K562 (cell line): ENCODE measurements around the gene SMG6. TPM values are rescaled to one million over a fixed set of nuclear protein-coding genes. Genes with fewer than 3 reads are reported as not detected.

ENCODE experiments used
- E2F3 ChIP-seq: fragments of 250-450 bp; sonication (Bioruptor Pico); IDR thresholded peaks from 2 replicates; pipeline ENCODE4 v1.4.0; 2020; ENCODE audit warnings: mild to moderate bottlenecking
- EGR1 ChIP-seq: fragments of 450-650 bp; conservative IDR thresholded peaks from 2 replicates; pipeline ENCODE4 v1.6.1; 2017; ENCODE audit warnings: mild to moderate bottlenecking
- GABPB1 ChIP-seq: sonication (generic); formaldehyde crosslinking; IDR thresholded peaks from 2 replicates; pipeline ENCODE4 v1.8.0; 2022; ENCODE audit warnings: mild to moderate bottlenecking, missing genetic modification reagents
- HDAC8 ChIP-seq: fragments of 450-650 bp; IDR thresholded peaks from 2 replicates; pipeline ENCODE4 v1.6.1; 2016; ENCODE audit warnings: mild to moderate bottlenecking, missing genetic modification characterization, moderate library complexity, missing compliant biosample characterization
- NR2C2 ChIP-seq, 2 experiments: fragments of 200-800 bp in 1 of 2; sonication (Bioruptor generic) in 1 of 2; sonication (generic) in 1 of 2; formaldehyde crosslinking in 1 of 2; IDR thresholded peaks; 2 replicates each; pipeline versions ENCODE4 v1.6.1 to v1.8.0; 2016 to 2022; ENCODE audit warnings: mild to moderate bottlenecking in 1 of 2, missing compliant biosample characterization in 1 of 2, missing genetic modification characterization in 1 of 2, missing genetic modification reagents in 1 of 2
- SMARCB1 ChIP-seq: IDR thresholded peaks from 2 replicates; pipeline ENCODE4 v1.6.1; 2011; ENCODE audit warnings: improper control_type of control experiment, low read depth; ENCODE audit not compliant: insufficient read length
- ZNF165 ChIP-seq: fragments of 250-450 bp; sonication (Bioruptor Pico); IDR thresholded peaks from 2 replicates; pipeline ENCODE4 v1.4.0; 2020; ENCODE audit warnings: borderline replicate concordance
- ZNF407 ChIP-seq: fragments of 450-650 bp; IDR thresholded peaks from 2 replicates; pipeline ENCODE4 v1.6.1; 2016; ENCODE audit warnings: low read depth
- ZNF695 ChIP-seq: fragments of 450-650 bp; formaldehyde crosslinking; IDR thresholded peaks from 2 replicates; pipeline ENCODE4 v1.4.0; 2020; ENCODE audit warnings: mild to moderate bottlenecking, moderate library complexity
- ZNF77 ChIP-seq: fragments of 250-450 bp; sonication (Bioruptor Pico); IDR thresholded peaks from 2 replicates; pipeline ENCODE4 v1.5.0; 2020
- polyA plus RNA-seq, 8 experiments: library from polyadenylated mRNA; depleted of rRNA in 4 of 8; stranded (reverse) in 5 of 8; unstranded in 3 of 8; fragments of >200 nt; fragmentation: Nextera tagmentation in 2 of 8; fragmentation: Illumina TruSeq in 1 of 8; extraction: Ambion mirVana in 2 of 8; extraction: Trizol in 1 of 8; gene quantifications; 2 replicates each; pipeline versions ENCODE4 v1.2.1 to v1.2.3, GENCODE V29; 2011 to 2014; ENCODE audit warnings: inconsistent platforms in 1 of 8, missing spikeins in 1 of 8
- total RNA-seq, 7 experiments: library from RNA; depleted of rRNA in 6 of 7; stranded (reverse); fragments of >200 nt in 6 of 7; fragmentation: Illumina TruSeq in 2 of 7; extraction: Trizol in 2 of 7; gene quantifications; 2 replicates each; pipeline versions ENCODE4 v1.2.1 to v1.2.3, GENCODE V29; 2011 to 2021; ENCODE audit warnings: low replicate concordance in 1 of 7

The SMG6 gene
- total and polyA plus RNA-seq, 9 of the 15 experiments (the other 6 are each of a cell fraction or from before 2014, with no cell fraction given) = 0.44 to 13.9 (median 6.0) TPM

- TF ChIP-seq NR2C2 (CRISPR knock-in tag; IDR thresholded peaks at IDR 0.05) (peak; percentile 90), NR2C2 (tag; IDR thresholded peaks at IDR 0.05) (peak; percentile 97), ZNF77 (no peak), ZNF695 (CRISPR knock-in tag) (no peak), GABPB1 (CRISPR knock-in tag) (peak; percentile 99), E2F3 (peak; percentile 24; the same call in 1 of the 2 replicates), EGR1 (peak; percentile 63), HDAC8 (tag) (no peak), SMARCB1 (no peak), ZNF165 (CRISPR knock-in tag) (no peak), ZNF407 (no peak)
Measured at GRCh38 chr17:2041561-2042389, 261.8 kb downstream of the SMG6 start, which contains the start of gene OVCA2 (continued).
